ENCODE measurements around the gene KIAA0825.
"Not testable (repeated sequence)": the region's sequence is repeated elsewhere in the genome, so short reads cannot be mapped to it uniquely, and the experiment has no call there.

KIAA0825 gene

GRCh38 chr5:94159144-94159543 lies 459.3 kb downstream of the KIAA0825 start:
- Histone ChIP-seq H3K36me3 (ENCODE audit: control insufficient read depth in 5 of 5, insufficient read depth in 5 of 5, low read length in 5 of 5) (no peaks in the 10 kb centered on the region), H3K27me3 (ENCODE audit: control insufficient read depth in 5 of 5, insufficient read depth in 4 of 5, low read length in 5 of 5) (no peaks in the 10 kb centered on the region), H3K4me1 (ENCODE audit: control insufficient read depth in 5 of 5, insufficient read depth in 5 of 5, low read length in 5 of 5) (no peaks in the 10 kb centered on the region), H3K9ac (ENCODE audit: low read length in 5 of 5) (no peak overlapping the region), H3K9me3 (ENCODE audit: control insufficient read depth in 5 of 5, low read length in 5 of 5) (no peaks in the 10 kb centered on the region), H3K4me3 (ENCODE audit: low read depth in 1 of 5, low read length in 5 of 5) (no peak overlapping the region), H3K27ac (ENCODE audit: low read depth, low read length) (no peak overlapping the region)

GRCh38 chr5:94157704-94158539 lies 460.5 kb downstream of the KIAA0825 start:
- no peak overlapping the region for H3K4me3 ChIP-seq (ENCODE audit: low read depth in 1 of 5, low read length in 5 of 5)
- H3K9me3 ChIP-seq (ENCODE audit: control insufficient read depth in 5 of 5, low read length in 5 of 5) = no peaks in the 10 kb centered on the region
- no peak overlapping the region for H3K9ac ChIP-seq (ENCODE audit: low read length in 5 of 5)
- no peaks in the 10 kb centered on the region for H3K36me3 ChIP-seq (ENCODE audit: control insufficient read depth in 5 of 5, insufficient read depth in 5 of 5, low read length in 5 of 5)
- H3K27me3 ChIP-seq (ENCODE audit: control insufficient read depth in 5 of 5, insufficient read depth in 4 of 5, low read length in 5 of 5) = no peaks in the 10 kb centered on the region
- peaks cover 0 to 3% (median 0%) of the 10 kb centered on the region in 5 donors for H3K4me1 ChIP-seq (ENCODE audit: control insufficient read depth in 5 of 5, insufficient read depth in 5 of 5, low read length in 5 of 5)
- H3K27ac ChIP-seq (ENCODE audit: low read depth, low read length) = no peak overlapping the region

- Histone ChIP-seq H3K4me3 (ENCODE audit: low read depth in 1 of 5, low read length in 5 of 5) (no peak overlapping the region), H3K27me3 (ENCODE audit: control insufficient read depth in 5 of 5, insufficient read depth in 4 of 5, low read length in 5 of 5) (no peaks in the 10 kb centered on the region), H3K9me3 (ENCODE audit: control insufficient read depth in 5 of 5, low read length in 5 of 5) (no peaks in the 10 kb centered on the region), H3K9ac (ENCODE audit: low read length in 5 of 5) (no peak overlapping the region), H3K4me1 (ENCODE audit: control insufficient read depth in 5 of 5, insufficient read depth in 5 of 5, low read length in 5 of 5) (peaks cover 0 to 3% (median 0%) of the 10 kb centered on the region in 5 donors), H3K27ac (ENCODE audit: low read depth, low read length) (no peak overlapping the region), H3K36me3 (ENCODE audit: control insufficient read depth in 5 of 5, insufficient read depth in 5 of 5, low read length in 5 of 5) (no peaks in the 10 kb centered on the region)
These were observed 463.7 kb downstream of the KIAA0825 start for GRCh38 chr5:94154672-94155071.

GRCh38 chr5:94153736-94154450 lies 464.5 kb downstream of the KIAA0825 start:
- Histone ChIP-seq H3K27ac (ENCODE audit: low read depth, low read length) (no peak overlapping the region), H3K4me1 (ENCODE audit: control insufficient read depth in 5 of 5, insufficient read depth in 5 of 5, low read length in 5 of 5) (peaks cover 0 to 3% (median 0%) of the 10 kb centered on the region in 5 donors), H3K36me3 (ENCODE audit: control insufficient read depth in 5 of 5, insufficient read depth in 5 of 5, low read length in 5 of 5) (no peaks in the 10 kb centered on the region), H3K27me3 (ENCODE audit: control insufficient read depth in 5 of 5, insufficient read depth in 4 of 5, low read length in 5 of 5) (no peaks in the 10 kb centered on the region), H3K9me3 (ENCODE audit: control insufficient read depth in 5 of 5, low read length in 5 of 5) (no peaks in the 10 kb centered on the region), H3K9ac (ENCODE audit: low read length in 5 of 5) (no peak overlapping the region), H3K4me3 (ENCODE audit: low read depth in 1 of 5, low read length in 5 of 5) (no peak overlapping the region)

- not testable (repeated sequence) for H3K4me1 ChIP-seq (ENCODE audit: control insufficient read depth in 5 of 5, insufficient read depth in 5 of 5, low read length in 5 of 5); H3K9ac ChIP-seq (ENCODE audit: low read length in 5 of 5); H3K4me3 ChIP-seq (ENCODE audit: low read depth in 1 of 5, low read length in 5 of 5); H3K27ac ChIP-seq (ENCODE audit: low read depth, low read length); H3K36me3 ChIP-seq (ENCODE audit: control insufficient read depth in 5 of 5, insufficient read depth in 5 of 5, low read length in 5 of 5); H3K27me3 ChIP-seq (ENCODE audit: control insufficient read depth in 5 of 5, insufficient read depth in 4 of 5, low read length in 5 of 5); H3K9me3 ChIP-seq (ENCODE audit: control insufficient read depth in 5 of 5, low read length in 5 of 5)
These were observed 474.8 kb downstream of the KIAA0825 start for GRCh38 chr5:94143621-94144020.

GRCh38 chr5:94140300-94140699 lies 478.1 kb downstream of the KIAA0825 start:
- no peaks in the 10 kb centered on the region for H3K36me3 ChIP-seq (ENCODE audit: control insufficient read depth in 5 of 5, insufficient read depth in 5 of 5, low read length in 5 of 5)
- H3K4me1 ChIP-seq (ENCODE audit: control insufficient read depth in 5 of 5, insufficient read depth in 5 of 5, low read length in 5 of 5) = no peaks in the 10 kb centered on the region
- no peaks in the 10 kb centered on the region for H3K27me3 ChIP-seq (ENCODE audit: control insufficient read depth in 5 of 5, insufficient read depth in 4 of 5, low read length in 5 of 5)
- H3K4me3 ChIP-seq (ENCODE audit: low read depth in 1 of 5, low read length in 5 of 5) = no peak overlapping the region
- H3K27ac ChIP-seq (ENCODE audit: low read depth, low read length) = no peak overlapping the region
- no peak overlapping the region for H3K9ac ChIP-seq (ENCODE audit: low read length in 5 of 5)
- H3K9me3 ChIP-seq (ENCODE audit: control insufficient read depth in 5 of 5, low read length in 5 of 5) = peaks cover 0 to 6% (median under 1%) of the 10 kb centered on the region in 5 donors

GRCh38 chr5:94130077-94130476 lies 488.3 kb downstream of the KIAA0825 start:
- H3K9ac ChIP-seq (ENCODE audit: low read length in 5 of 5) = no peak overlapping the region
- no peaks in the 10 kb centered on the region for H3K36me3 ChIP-seq (ENCODE audit: control insufficient read depth in 5 of 5, insufficient read depth in 5 of 5, low read length in 5 of 5)
- H3K4me3 ChIP-seq (ENCODE audit: low read depth in 1 of 5, low read length in 5 of 5) = no peak overlapping the region
- no peaks in the 10 kb centered on the region for H3K4me1 ChIP-seq (ENCODE audit: control insufficient read depth in 5 of 5, insufficient read depth in 5 of 5, low read length in 5 of 5)
- no peaks in the 10 kb centered on the region for H3K9me3 ChIP-seq (ENCODE audit: control insufficient read depth in 5 of 5, low read length in 5 of 5)
- H3K27me3 ChIP-seq (ENCODE audit: control insufficient read depth in 5 of 5, insufficient read depth in 4 of 5, low read length in 5 of 5) = no peaks in the 10 kb centered on the region
- no peak overlapping the region for H3K27ac ChIP-seq (ENCODE audit: low read depth, low read length)

- Histone ChIP-seq H3K36me3 (ENCODE audit: control insufficient read depth in 5 of 5, insufficient read depth in 5 of 5, low read length in 5 of 5) (no peaks in the 10 kb centered on the region), H3K4me3 (ENCODE audit: low read depth in 1 of 5, low read length in 5 of 5) (no peak overlapping the region), H3K9me3 (ENCODE audit: control insufficient read depth in 5 of 5, low read length in 5 of 5) (no peaks in the 10 kb centered on the region), H3K9ac (ENCODE audit: low read length in 5 of 5) (no peak overlapping the region), H3K4me1 (ENCODE audit: control insufficient read depth in 5 of 5, insufficient read depth in 5 of 5, low read length in 5 of 5) (peaks cover 0 to 9% (median 0%) of the 10 kb centered on the region in 5 donors), H3K27ac (ENCODE audit: low read depth, low read length) (no peak overlapping the region), H3K27me3 (ENCODE audit: control insufficient read depth in 5 of 5, insufficient read depth in 4 of 5, low read length in 5 of 5) (no peaks in the 10 kb centered on the region)
These were observed 493.3 kb downstream of the KIAA0825 start for GRCh38 chr5:94125107-94125506.

GRCh38 chr5:94116317-94116716 lies 502.1 kb downstream of the KIAA0825 start:
- H3K9me3 ChIP-seq (ENCODE audit: control insufficient read depth in 5 of 5, low read length in 5 of 5); H3K4me1 ChIP-seq (ENCODE audit: control insufficient read depth in 5 of 5, insufficient read depth in 5 of 5, low read length in 5 of 5); H3K9ac ChIP-seq (ENCODE audit: low read length in 5 of 5); H3K4me3 ChIP-seq (ENCODE audit: low read depth in 1 of 5, low read length in 5 of 5); H3K27ac ChIP-seq (ENCODE audit: low read depth, low read length); H3K36me3 ChIP-seq (ENCODE audit: control insufficient read depth in 5 of 5, insufficient read depth in 5 of 5, low read length in 5 of 5); H3K27me3 ChIP-seq (ENCODE audit: control insufficient read depth in 5 of 5, insufficient read depth in 4 of 5, low read length in 5 of 5): not testable (repeated sequence)

- Histone ChIP-seq H3K27me3 (ENCODE audit: control insufficient read depth in 5 of 5, insufficient read depth in 4 of 5, low read length in 5 of 5) (no peaks in the 10 kb centered on the region), H3K9ac (ENCODE audit: low read length in 5 of 5) (no peak overlapping the region), H3K36me3 (ENCODE audit: control insufficient read depth in 5 of 5, insufficient read depth in 5 of 5, low read length in 5 of 5) (no peaks in the 10 kb centered on the region), H3K27ac (ENCODE audit: low read depth, low read length) (no peak overlapping the region), H3K4me3 (ENCODE audit: low read depth in 1 of 5, low read length in 5 of 5) (no peak overlapping the region), H3K4me1 (ENCODE audit: control insufficient read depth in 5 of 5, insufficient read depth in 5 of 5, low read length in 5 of 5) (peaks cover 0 to 15% (median 10%) of the 10 kb centered on the region in 5 donors), H3K9me3 (ENCODE audit: control insufficient read depth in 5 of 5, low read length in 5 of 5) (peaks cover 0 to 2% (median 0%) of the 10 kb centered on the region in 5 donors)
These were observed 505.3 kb downstream of the KIAA0825 start for GRCh38 chr5:94113087-94113486.
